ENCODE measurements around the gene OAS3.

Gene OAS3

DNA sequence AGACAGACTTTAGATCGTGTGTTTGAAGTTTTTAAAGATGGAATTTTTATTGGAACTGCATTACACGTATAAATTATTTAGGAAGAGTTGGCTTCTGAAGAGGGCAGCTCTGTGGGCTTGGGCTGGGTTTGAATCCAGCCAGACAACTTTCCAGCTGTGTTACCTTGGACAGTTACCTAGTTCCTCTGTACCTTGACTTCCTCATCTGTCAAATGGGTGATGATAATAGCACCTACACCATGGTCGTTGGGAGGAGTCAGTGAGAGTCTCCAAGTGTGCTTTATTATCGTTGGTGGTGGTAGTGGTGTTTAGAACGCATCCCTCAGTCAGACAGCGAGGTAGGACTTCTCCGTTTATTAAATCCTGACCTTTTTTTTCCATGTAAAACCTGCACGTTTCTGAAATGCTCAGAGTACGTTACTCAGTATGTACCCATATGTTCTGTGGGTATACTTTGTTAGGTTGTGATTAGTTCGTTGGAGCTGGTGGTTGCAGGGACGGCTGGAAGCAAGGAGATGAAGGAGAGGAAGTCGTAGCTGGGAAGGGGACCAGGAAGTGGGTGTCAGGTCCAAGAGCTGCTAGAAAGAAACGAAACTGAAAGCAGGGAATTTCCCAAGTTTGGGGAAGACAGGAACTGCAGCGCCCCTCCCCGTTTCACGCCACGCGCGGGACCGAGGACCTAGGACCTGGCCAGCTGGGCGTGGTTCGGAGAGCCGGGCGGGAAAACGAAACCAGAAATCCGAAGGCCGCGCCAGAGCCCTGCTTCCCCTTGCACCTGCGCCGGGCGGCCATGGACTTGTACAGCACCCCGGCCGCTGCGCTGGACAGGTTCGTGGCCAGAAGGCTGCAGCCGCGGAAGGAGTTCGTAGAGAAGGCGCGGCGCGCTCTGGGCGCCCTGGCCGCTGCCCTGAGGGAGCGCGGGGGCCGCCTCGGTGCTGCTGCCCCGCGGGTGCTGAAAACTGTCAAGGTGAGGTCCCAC is at the start of gene OAS3:
Gene OAS3 (plus strand): TSS at position 734 of the 979 bp plus-strand sequence. CDS start 57 bp downstream, at position 791.
- peak; percentile 8 for DNase-seq (ENCODE audit: low read depth)
- no peak for TF ChIP-seq CTCF (conservative IDR thresholded peaks at IDR 0.05; ENCODE audit: low read depth, low read length)
- peak within 1 kb of the TSS; percentile 69 for H3K4me3 ChIP-seq (ENCODE audit: low read length)

DNA sequence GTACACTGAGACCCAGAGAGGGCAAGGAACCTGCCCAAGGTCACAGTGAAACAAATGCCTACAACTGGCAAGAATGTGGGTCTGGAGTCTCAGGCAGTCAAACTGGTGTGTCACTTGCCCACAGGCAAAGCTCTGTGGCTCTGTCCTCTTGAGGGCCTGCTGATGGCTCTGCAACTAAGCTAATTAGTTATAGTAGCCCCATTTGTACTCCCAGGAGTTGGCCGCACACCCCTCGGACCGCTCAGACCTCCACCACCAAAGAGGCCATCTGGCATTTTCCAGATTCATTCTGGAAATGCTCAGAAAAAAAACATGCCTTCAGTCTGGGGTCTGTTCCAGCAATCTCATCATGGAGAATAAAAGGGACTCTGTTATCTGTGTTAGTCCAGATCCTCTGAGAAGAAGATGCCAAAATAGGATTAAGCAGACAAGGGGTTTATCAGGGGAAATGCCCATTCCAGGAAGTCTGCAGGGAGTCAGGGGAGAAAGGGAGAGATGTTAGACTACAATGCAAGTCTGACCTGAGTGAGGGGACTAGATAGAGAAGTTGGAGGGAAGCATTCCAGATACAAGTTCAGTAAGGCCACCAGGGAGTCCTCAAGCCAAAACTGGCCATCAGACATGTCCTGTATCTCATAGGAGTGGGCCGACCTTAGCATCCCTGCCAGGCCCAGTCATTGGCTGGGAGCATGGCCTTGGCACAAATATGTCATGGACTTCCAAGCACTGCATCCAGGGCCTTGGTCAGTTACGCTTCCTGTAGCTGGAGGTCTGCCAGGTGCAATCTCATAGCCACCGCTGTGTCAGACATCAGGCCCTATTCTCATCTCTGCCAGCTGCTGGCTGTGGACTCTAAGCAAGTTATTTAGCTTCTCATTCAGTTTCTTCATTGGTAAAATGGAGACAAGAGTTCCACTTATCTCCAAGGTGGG is 46.9 kb upstream of the OAS3 start:
- H3K4me3 ChIP-seq (ENCODE audit: low read length) = no peak overlapping the region
- no peak for TF ChIP-seq CTCF (conservative IDR thresholded peaks at IDR 0.05; ENCODE audit: low read depth, low read length)
- DNase-seq (ENCODE audit: low read depth) = no peak

- no peak for TF ChIP-seq CTCF (conservative IDR thresholded peaks at IDR 0.05; ENCODE audit: low read depth, low read length)
- H3K4me3 ChIP-seq (ENCODE audit: low read length) = no peak overlapping the region
- DNase-seq (ENCODE audit: low read depth) = no peak
These were observed 45.4 kb upstream of the OAS3 start for GRCh38 chr12:112892856-112893255.

GRCh38 chr12:112894128-112894527 is 44.1 kb upstream of the OAS3 start:
- TF ChIP-seq CTCF (conservative IDR thresholded peaks at IDR 0.05; ENCODE audit: low read depth, low read length) = no peak
- H3K4me3 ChIP-seq (ENCODE audit: low read length) = no peak overlapping the region
- no peak for DNase-seq (ENCODE audit: low read depth)

- DNase-seq (ENCODE audit: low read depth) = no peak
- TF ChIP-seq CTCF (conservative IDR thresholded peaks at IDR 0.05; ENCODE audit: low read depth, low read length) = no peak
- H3K4me3 ChIP-seq (ENCODE audit: low read length) = no peak overlapping the region
These were observed 39.9 kb upstream of the OAS3 start for GRCh38 chr12:112898380-112898779.

DNA sequence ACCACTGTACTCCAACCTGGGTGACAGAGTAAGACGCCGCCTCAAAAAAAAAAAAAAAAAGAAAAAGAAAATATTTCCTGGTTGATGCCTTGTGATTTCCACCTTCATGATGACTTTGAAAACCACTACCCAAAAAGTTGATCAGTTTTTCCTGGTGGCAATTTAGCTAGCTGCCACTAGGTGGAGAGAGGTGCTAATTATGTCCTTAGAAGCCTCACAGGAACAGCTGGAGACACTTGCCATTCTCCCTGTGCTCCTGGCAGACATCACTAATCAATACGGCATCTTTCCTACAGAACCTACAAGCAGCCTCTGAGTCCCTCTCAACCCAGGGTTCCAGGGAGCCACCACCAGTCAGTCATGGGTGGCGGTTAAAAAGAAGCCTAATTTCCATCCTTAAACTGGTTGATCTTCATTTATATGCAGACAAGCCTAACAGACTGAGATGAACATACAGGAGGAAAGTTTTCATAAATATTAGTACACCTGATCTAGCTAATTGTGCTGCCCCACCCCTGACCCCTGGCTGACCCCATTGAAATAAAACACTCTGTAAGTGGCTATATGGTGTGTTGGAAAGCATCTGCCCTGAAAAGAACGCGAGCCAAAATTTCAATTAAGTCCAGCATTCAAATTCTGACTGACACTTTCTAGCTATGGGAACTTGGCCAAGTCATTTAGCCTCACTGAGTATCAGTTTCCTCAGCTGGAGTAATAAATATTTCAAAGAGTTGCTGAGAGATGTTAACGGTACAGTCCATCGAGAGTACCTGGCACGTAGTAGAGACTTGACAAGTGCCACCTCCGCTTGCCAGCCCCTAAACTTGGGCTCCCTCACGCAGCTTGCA is 37.8 kb upstream of the OAS3 start:
- TF ChIP-seq CTCF (conservative IDR thresholded peaks at IDR 0.05; ENCODE audit: low read depth, low read length) = peak; percentile 77
- no peak for DNase-seq (ENCODE audit: low read depth)
- H3K4me3 ChIP-seq (ENCODE audit: low read length) = no peak overlapping the region
